ENCODE results near the gene RPL27A. TPM values are rescaled to one million over a fixed set of nuclear protein-coding genes. Genes with fewer than 3 reads are reported as not detected.

Gene RPL27A
- total RNA-seq, 3 donors from 2014 or later (not counting 1 experiment from before 2014, with no cell fraction given), result 672 to 1,208 (median 807) TPM

GRCh38 chr11:8652140-8652539 lies 30.5 kb upstream of the RPL27A start:
- intact Hi-C loops (cut with micrococcal nuclease), result no loop called here
- 95% methylated on average over 3 of the region's 3 CpGs for WGBS (ENCODE audit: insufficient coverage)
- Mint-ChIP-seq H3K27ac (no peak overlapping the region), H3K4me3 (no peak overlapping the region), H3K4me1 (peaks cover 0 to 5% of the 10 kb centered on the region in 2 donors), H3K9me3 (no peaks in the 10 kb centered on the region), H3K27me3 (ENCODE audit: low read depth in 2 of 2) (no peaks in the 10 kb centered on the region), H3K36me3 (no peaks in the 10 kb centered on the region)
- H3K27ac ChIP-seq (ENCODE audit: low read length), result no peak overlapping the region
- no peak overlapping the region for H3K4me3 ChIP-seq (ENCODE audit: low read length)
- no peak for TF ChIP-seq CTCF (IDR thresholded peaks at IDR 0.05)
- DNase-seq (no peak), ATAC-seq (no peak)
- H3K9me3 ChIP-seq (ENCODE audit: control insufficient read depth, insufficient read depth, low read length), result no peaks in the 10 kb centered on the region
- peaks cover 39% of the 10 kb centered on the region for H3K36me3 ChIP-seq (ENCODE audit: control insufficient read depth, insufficient read depth, low read length)
- no peaks in the 10 kb centered on the region for H3K27me3 ChIP-seq (ENCODE audit: control insufficient read depth, insufficient read depth, low read length)
- no peaks in the 10 kb centered on the region for H3K4me1 ChIP-seq (ENCODE audit: control insufficient read depth, insufficient read depth, low read length)

- H3K4me1 Mint-ChIP-seq, result peaks cover 0 to 5% of the 10 kb centered on the region in 2 donors
- H3K9me3 Mint-ChIP-seq, result no peaks in the 10 kb centered on the region
- no peaks in the 10 kb centered on the region for H3K27me3 Mint-ChIP-seq (ENCODE audit: low read depth in 2 of 2)
- Histone ChIP-seq H3K9me3 (ENCODE audit: control insufficient read depth, insufficient read depth, low read length) (no peaks in the 10 kb centered on the region), H3K4me1 (ENCODE audit: control insufficient read depth, insufficient read depth, low read length) (no peaks in the 10 kb centered on the region), H3K36me3 (ENCODE audit: control insufficient read depth, insufficient read depth, low read length) (peaks cover 23% of the 10 kb centered on the region), H3K27ac (ENCODE audit: low read length) (no peak overlapping the region), H3K4me3 (ENCODE audit: low read length) (no peak overlapping the region), H3K27me3 (ENCODE audit: control insufficient read depth, insufficient read depth, low read length) (no peaks in the 10 kb centered on the region)
- H3K36me3 Mint-ChIP-seq, result no peaks in the 10 kb centered on the region
- H3K27ac Mint-ChIP-seq, result no peak overlapping the region
- intact Hi-C loops (cut with micrococcal nuclease), result no loop called here
- DNase-seq (no peak), ATAC-seq (no peak)
- TF ChIP-seq CTCF (IDR thresholded peaks at IDR 0.05), result no peak
- H3K4me3 Mint-ChIP-seq, result no peak overlapping the region
- WGBS (ENCODE audit: insufficient coverage), result 86% methylated on average over 3 of the region's 4 CpGs
Observed at GRCh38 chr11:8654503-8654902, 28.1 kb upstream of the RPL27A start.

GRCh38 chr11:8656291-8656690 lies 26.3 kb upstream of the RPL27A start:
- H3K27ac Mint-ChIP-seq, result no peak overlapping the region

More at GRCh38 chr11:8656291-8656690, 26.3 kb upstream of the RPL27A start:
- Histone ChIP-seq H3K27ac (ENCODE audit: low read length) (no peak overlapping the region), H3K4me3 (ENCODE audit: low read length) (no peak overlapping the region), H3K27me3 (ENCODE audit: control insufficient read depth, insufficient read depth, low read length) (no peaks in the 10 kb centered on the region), H3K4me1 (ENCODE audit: control insufficient read depth, insufficient read depth, low read length) (no peaks in the 10 kb centered on the region), H3K9me3 (ENCODE audit: control insufficient read depth, insufficient read depth, low read length) (no peaks in the 10 kb centered on the region), H3K36me3 (ENCODE audit: control insufficient read depth, insufficient read depth, low read length) (peaks cover 11% of the 10 kb centered on the region)
- intact Hi-C loops (cut with micrococcal nuclease), result no loop called here
- ATAC-seq (no peak), DNase-seq (no peak)
- no peaks in the 10 kb centered on the region for H3K27me3 Mint-ChIP-seq (ENCODE audit: low read depth in 2 of 2)
- no peaks in the 10 kb centered on the region for H3K9me3 Mint-ChIP-seq
- H3K4me3 Mint-ChIP-seq, result no peak overlapping the region
- no peaks in the 10 kb centered on the region for H3K36me3 Mint-ChIP-seq
- TF ChIP-seq CTCF (IDR thresholded peaks at IDR 0.05), result no peak
- H3K4me1 Mint-ChIP-seq, result peaks cover 0 to 5% of the 10 kb centered on the region in 2 donors
- 94% methylated on average over 2 of the region's 2 CpGs for whole genome bisulfite sequencing (ENCODE audit: insufficient coverage)

All from natural killer cell (primary cell).